Loucy (cell line): ENCODE results near the gene OR2D3.

Source experiments
- H2AFZ ChIP-seq: fragments of 200-600 bp; sonication (generic); 2 replicates; pipeline ENCODE4 v1.6.0; 2016; ENCODE audit warnings: antibody characterized with exemption, mild to moderate bottlenecking, low read length, moderate library complexity
- H3F3A ChIP-seq: fragments of 200-600 bp; 2 replicates; pipeline ENCODE4 v1.6.0; 2016; ENCODE audit warnings: antibody characterized with exemption, low read depth, mild to moderate bottlenecking
- H3K27me3 ChIP-seq: fragments of 200-600 bp; sonication (generic); 2 replicates; pipeline ENCODE4 v1.6.1; 2014; ENCODE audit warnings: low read length, mild to moderate bottlenecking; ENCODE audit not compliant: insufficient read depth, poor library complexity, severe bottlenecking
- H3K36me3 ChIP-seq: fragments of 200-600 bp; sonication (generic); 2 replicates; pipeline ENCODE4 v1.6.1; 2016; ENCODE audit warnings: low read length; ENCODE audit not compliant: insufficient read depth
- H3K4me1 ChIP-seq: fragments of 200-600 bp; sonication (generic); 2 replicates; pipeline ENCODE4 v1.5.1; 2014; ENCODE audit warnings: low read length, mild to moderate bottlenecking; ENCODE audit not compliant: insufficient read depth, poor library complexity, severe bottlenecking
- H3K4me2 ChIP-seq: fragments of 200-600 bp; sonication (generic); 2 replicates; pipeline ENCODE4 v1.6.0; 2014; ENCODE audit warnings: antibody characterized with exemption, low read length, low read depth, mild to moderate bottlenecking; ENCODE audit not compliant: poor library complexity, severe bottlenecking
- H3K4me3 ChIP-seq: fragments of 200-600 bp; sonication (generic); 2 replicates; pipeline ENCODE4 v1.5.1; 2014; ENCODE audit warnings: low read length, mild to moderate bottlenecking, mixed read lengths; ENCODE audit not compliant: poor library complexity, severe bottlenecking
- H3K79me2 ChIP-seq: fragments of 200-600 bp; sonication (generic); 2 replicates; pipeline ENCODE4 v1.6.1; 2014; ENCODE audit warnings: low read length; ENCODE audit not compliant: insufficient read depth
- H3K9ac ChIP-seq: fragments of 200-600 bp; sonication (generic); 2 replicates; pipeline ENCODE4 v1.6.0; 2014; ENCODE audit warnings: mild to moderate bottlenecking, low read depth, low read length, moderate library complexity; ENCODE audit not compliant: poor library complexity, severe bottlenecking
- H3K9me2 ChIP-seq: fragments of 200-600 bp; sonication (generic); replicated peaks from 2 replicates; pipeline ENCODE4 v1.6.1; 2016; ENCODE audit warnings: low read depth, low read length, mixed read lengths
- H3K9me3 ChIP-seq: fragments of 200-600 bp; sonication (generic); 2 replicates; pipeline ENCODE4 v1.6.1; 2014; ENCODE audit warnings: mild to moderate bottlenecking, antibody characterized with exemption, low read length, low read depth; ENCODE audit not compliant: insufficient read depth
- H4K20me1 ChIP-seq: fragments of 200-600 bp; sonication (generic); 2 replicates; pipeline ENCODE4 v1.6.0; 2014; ENCODE audit warnings: antibody characterized with exemption, low read length, mild to moderate bottlenecking; ENCODE audit not compliant: insufficient read depth, poor library complexity, severe bottlenecking
- EZH2phosphoT487 ChIP-seq: fragments of 200-600 bp; IDR thresholded peaks from 2 replicates; pipeline ENCODE4 v1.6.1; 2018; ENCODE audit warnings: antibody characterized with exemption, mild to moderate bottlenecking, moderate library complexity, borderline replicate concordance
- TF ChIP-seq, protein P1 (sequence below): fragments of 200-600 bp; sonication (generic); conservative IDR thresholded peaks from 2 replicates; pipeline ENCODE4 v1.5.1; 2014; ENCODE audit warnings: mild to moderate bottlenecking, antibody characterized with exemption, low read length

OR2D3 gene

DNA sequence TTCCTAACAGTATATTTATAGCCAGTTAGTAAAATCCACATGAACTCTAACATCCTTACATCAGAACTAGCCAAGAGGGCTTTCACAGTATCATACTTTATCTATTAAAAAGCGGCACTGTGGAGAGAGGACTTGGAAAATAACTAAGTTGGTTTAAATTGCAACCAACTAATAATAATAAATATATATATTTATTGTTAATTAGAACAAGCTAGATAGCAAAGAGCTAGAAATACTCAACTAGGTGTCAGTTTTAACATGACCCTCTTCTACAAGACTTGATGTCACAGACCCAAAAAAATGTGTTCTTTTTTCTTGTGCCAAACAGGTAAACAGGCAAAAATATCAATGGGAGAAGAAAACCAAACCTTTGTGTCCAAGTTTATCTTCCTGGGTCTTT is at the start of gene OR2D3:
Gene OR2D3 (plus strand): TSS at position 301 of the 400 bp plus-strand sequence. CDS start 0 bp downstream, at position 301.
- Histone ChIP-seq H3F3A (no peaks in the 10 kb centered on the region), H3K36me3 (no peaks in the 10 kb centered on the region), H3K9me3 (no peaks in the 10 kb centered on the region), H2AFZ (no peak within 1 kb of the TSS), H4K20me1 (no peaks in the 10 kb centered on the region), H3K4me2 (no peak within 1 kb of the TSS), H3K27me3 (no peaks in the 10 kb centered on the region), H3K4me1 (no peaks in the 10 kb centered on the region), H3K4me3 (no peak within 1 kb of the TSS), H3K9ac (no peak within 1 kb of the TSS), H3K9me2 (no peaks in the 10 kb centered on the region), H3K79me2 (no peaks in the 10 kb centered on the region)
- TF ChIP-seq, protein P1, sequence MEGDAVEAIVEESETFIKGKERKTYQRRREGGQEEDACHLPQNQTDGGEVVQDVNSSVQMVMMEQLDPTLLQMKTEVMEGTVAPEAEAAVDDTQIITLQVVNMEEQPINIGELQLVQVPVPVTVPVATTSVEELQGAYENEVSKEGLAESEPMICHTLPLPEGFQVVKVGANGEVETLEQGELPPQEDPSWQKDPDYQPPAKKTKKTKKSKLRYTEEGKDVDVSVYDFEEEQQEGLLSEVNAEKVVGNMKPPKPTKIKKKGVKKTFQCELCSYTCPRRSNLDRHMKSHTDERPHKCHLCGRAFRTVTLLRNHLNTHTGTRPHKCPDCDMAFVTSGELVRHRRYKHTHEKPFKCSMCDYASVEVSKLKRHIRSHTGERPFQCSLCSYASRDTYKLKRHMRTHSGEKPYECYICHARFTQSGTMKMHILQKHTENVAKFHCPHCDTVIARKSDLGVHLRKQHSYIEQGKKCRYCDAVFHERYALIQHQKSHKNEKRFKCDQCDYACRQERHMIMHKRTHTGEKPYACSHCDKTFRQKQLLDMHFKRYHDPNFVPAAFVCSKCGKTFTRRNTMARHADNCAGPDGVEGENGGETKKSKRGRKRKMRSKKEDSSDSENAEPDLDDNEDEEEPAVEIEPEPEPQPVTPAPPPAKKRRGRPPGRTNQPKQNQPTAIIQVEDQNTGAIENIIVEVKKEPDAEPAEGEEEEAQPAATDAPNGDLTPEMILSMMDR = no peak
- no peak for TF ChIP-seq EZH2phosphoT487

DNA sequence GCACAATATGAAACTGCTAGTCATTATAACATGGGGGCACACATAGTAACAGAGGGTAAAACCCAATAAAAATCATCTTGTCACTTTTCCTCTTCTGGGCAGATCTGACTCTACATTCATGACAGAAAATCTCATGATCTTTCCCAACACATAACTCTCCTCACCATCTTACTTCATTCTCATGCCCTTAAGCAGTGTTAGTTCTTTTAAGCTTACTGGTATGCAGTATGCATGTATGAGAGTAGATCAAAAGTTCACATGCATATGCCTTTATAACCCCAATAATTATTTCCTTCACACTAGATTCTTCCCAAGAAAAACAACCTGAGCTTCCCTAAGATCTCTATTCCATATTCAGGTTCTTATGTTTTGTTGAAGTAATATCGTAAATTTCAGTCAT is 49.5 kb upstream of the OR2D3 start:
- no peak for TF ChIP-seq EZH2phosphoT487
- TF ChIP-seq, protein P1 = no peak
- H2AFZ ChIP-seq = no peak overlapping the region
- no peak overlapping the region for H3K9ac ChIP-seq
- no peaks in the 10 kb centered on the region for H3K79me2 ChIP-seq
- H3K36me3 ChIP-seq = no peaks in the 10 kb centered on the region
- no peak overlapping the region for H3K4me3 ChIP-seq
- H3K9me2 ChIP-seq = no peaks in the 10 kb centered on the region
- no peaks in the 10 kb centered on the region for H3K27me3 ChIP-seq
- H4K20me1 ChIP-seq = no peaks in the 10 kb centered on the region
- no peak overlapping the region for H3K4me2 ChIP-seq
- H3K4me1 ChIP-seq = no peaks in the 10 kb centered on the region
- no peaks in the 10 kb centered on the region for H3F3A ChIP-seq
- H3K9me3 ChIP-seq = no peaks in the 10 kb centered on the region

DNA sequence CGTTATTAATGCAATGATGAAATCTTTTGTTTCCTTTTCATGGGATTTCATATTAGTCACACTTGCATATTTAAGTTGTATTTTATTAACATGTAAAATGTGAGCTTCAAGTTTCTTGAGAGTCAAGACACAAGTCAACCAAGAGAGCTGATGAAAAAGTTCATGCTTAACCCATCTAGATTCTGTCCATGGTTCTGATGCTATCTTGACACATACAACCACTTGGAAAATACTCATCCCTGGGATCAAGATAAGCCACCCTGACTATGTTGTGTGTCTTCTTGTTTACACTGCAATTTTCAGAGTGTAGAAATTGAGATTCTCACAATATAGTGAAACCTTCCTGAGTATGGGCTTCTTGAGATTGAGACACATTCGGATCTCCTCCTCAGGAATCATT is 45.0 kb upstream of the OR2D3 start:
- no peak overlapping the region for H3K4me2 ChIP-seq

More for the DNA sequence above, 45.0 kb upstream of the OR2D3 start:
- Histone ChIP-seq H3K9me3 (no peaks in the 10 kb centered on the region), H3K36me3 (no peaks in the 10 kb centered on the region), H4K20me1 (no peaks in the 10 kb centered on the region), H3K4me3 (no peak overlapping the region), H3F3A (no peaks in the 10 kb centered on the region), H3K9me2 (no peaks in the 10 kb centered on the region), H2AFZ (no peak overlapping the region), H3K27me3 (no peaks in the 10 kb centered on the region), H3K79me2 (no peaks in the 10 kb centered on the region), H3K4me1 (no peaks in the 10 kb centered on the region), H3K9ac (no peak overlapping the region)
- TF ChIP-seq, protein P1 = no peak
- TF ChIP-seq EZH2phosphoT487 = no peak
